Amniotic stem cell (primary cell): ENCODE data around the gene DLAT.
A peak's percentile ranks its signal among the peaks of the same experiment; 100 is the strongest.
"Not testable (repeated sequence)": the region's sequence is repeated elsewhere in the genome, so short reads cannot be mapped to it uniquely, and the experiment has no call there.

Experiments
- DNase-seq: peaks from one replicate; lab custom pipeline; 2025; lab: John Stamatoyannopoulos, UW

DLAT gene

GRCh38 chr11:112049777-112050176, 24.6 kb downstream of the DLAT start:
- DNase-seq = no peak

- DNase-seq = no peak
These were observed 25.5 kb downstream of the DLAT start for GRCh38 chr11:112050721-112051120.

GRCh38 chr11:112051768-112052167, 26.6 kb downstream of the DLAT start:
- DNase-seq = no peak

- DNase-seq = no peak
These were observed 32.0 kb downstream of the DLAT start for GRCh38 chr11:112057170-112057569.

- DNase-seq = no peak
These were observed 32.9 kb downstream of the DLAT start for GRCh38 chr11:112058103-112058502.

GRCh38 chr11:112062923-112063322, 37.7 kb downstream of the DLAT start:
- no peak for DNase-seq

GRCh38 chr11:112073941-112074811, 49.0 kb downstream of the DLAT start, which contains the start of the genes NKAPD1 and PIH1D2:
Gene NKAPD1, plus strand, starts transcription at chr11:112074299. Its CDS starts 1,276 bp downstream, at chr11:112075575.
Gene PIH1D2, minus strand, starts transcription at chr11:112074017. Its CDS starts 843 bp downstream, at chr11:112073174.
- DNase-seq = peak; percentile 90

GRCh38 chr11:112082729-112083128, 57.5 kb downstream of the DLAT start:
- no peak for DNase-seq

- DNase-seq = no peak
These were observed 60.7 kb downstream of the DLAT start for GRCh38 chr11:112085822-112086421.

GRCh38 chr11:112086422-112087191, 61.4 kb downstream of the DLAT start, which contains the start of the genes SDHD and TIMM8B:
Gene SDHD, plus strand, starts transcription at chr11:112086873. Its CDS starts 35 bp downstream, at chr11:112086908.
Gene TIMM8B, minus strand, starts transcription at chr11:112086756. Its CDS starts 33 bp downstream, at chr11:112086723.
- DNase-seq = peak; percentile 91

GRCh38 chr11:112087212-112087611, 62.0 kb downstream of the DLAT start:
- no peak for DNase-seq

- not testable (repeated sequence) for DNase-seq
These were observed 70.1 kb downstream of the DLAT start for GRCh38 chr11:112095302-112095701.

- no peak for DNase-seq
These were observed 71.0 kb downstream of the DLAT start for GRCh38 chr11:112096194-112096593.

GRCh38 chr11:112097734-112098528, 72.7 kb downstream of the DLAT start:
- DNase-seq = no peak

GRCh38 chr11:112100462-112100861, 75.3 kb downstream of the DLAT start:
- no peak for DNase-seq

GRCh38 chr11:112103446-112103845, 78.2 kb downstream of the DLAT start:
- no peak for DNase-seq

- no peak for DNase-seq
These were observed 80.9 kb downstream of the DLAT start for GRCh38 chr11:112106070-112106469.
